HG03378 (cell line): Measurements from ENCODE around the gene CNTN1.

Experiments
- ATAC-seq: cut with Tn5 transposase; IDR thresholded peaks from one replicate; pipeline ENCODE4 v1.9.1; 2021; ENCODE audit warnings: mild to moderate bottlenecking, moderate library complexity; ENCODE audit not compliant: unreplicated experiment

Gene CNTN1

GRCh38 chr12:40768125-40768864, 76.1 kb downstream of the CNTN1 start:
- no peak for ATAC-seq

GRCh38 chr12:40769846-40770245, 77.6 kb downstream of the CNTN1 start:
- ATAC-seq, result no peak

- ATAC-seq, result no peak
Observed at GRCh38 chr12:40770781-40771180, 78.5 kb downstream of the CNTN1 start.

GRCh38 chr12:40775661-40776060, 83.4 kb downstream of the CNTN1 start:
- ATAC-seq, result no peak

GRCh38 chr12:40784102-40784501, 91.9 kb downstream of the CNTN1 start:
- ATAC-seq, result no peak

GRCh38 chr12:40788276-40788675, 96.0 kb downstream of the CNTN1 start:
- no peak for ATAC-seq

GRCh38 chr12:40792792-40793386, 100.7 kb downstream of the CNTN1 start:
- ATAC-seq, result no peak

- no peak for ATAC-seq
Observed at GRCh38 chr12:40793471-40793870, 101.2 kb downstream of the CNTN1 start.

- ATAC-seq, result no peak
Observed at GRCh38 chr12:40794087-40794486, 101.8 kb downstream of the CNTN1 start.

GRCh38 chr12:40801082-40801481, 108.8 kb downstream of the CNTN1 start:
- no peak for ATAC-seq

- ATAC-seq, result no peak
Observed at GRCh38 chr12:40801861-40802260, 109.6 kb downstream of the CNTN1 start.

- ATAC-seq, result no peak
Observed at GRCh38 chr12:40802656-40803055, 110.4 kb downstream of the CNTN1 start.

GRCh38 chr12:40819436-40820108, 127.3 kb downstream of the CNTN1 start:
- ATAC-seq, result no peak

GRCh38 chr12:40820794-40821484, 128.7 kb downstream of the CNTN1 start:
- ATAC-seq, result no peak

- ATAC-seq, result no peak
Observed at GRCh38 chr12:40825156-40825555, 132.9 kb downstream of the CNTN1 start.

GRCh38 chr12:40827683-40828592, 135.7 kb downstream of the CNTN1 start:
- ATAC-seq, result no peak

- no peak for ATAC-seq
Observed at GRCh38 chr12:40828593-40828990, 136.4 kb downstream of the CNTN1 start.

GRCh38 chr12:40829738-40830144, 137.5 kb downstream of the CNTN1 start:
- no peak for ATAC-seq

- ATAC-seq, result no peak
Observed at GRCh38 chr12:40831916-40832315, 139.7 kb downstream of the CNTN1 start.

- ATAC-seq, result no peak
Observed at GRCh38 chr12:40832668-40833067, 140.4 kb downstream of the CNTN1 start.
